Suprapubic skin (tissue), 3 donors: ENCODE measurements around the gene COL12A1.

Source experiments
- CTCF ChIP-seq, 2 donors: fragments of 200-600 bp in 1 of 2; fragments of 450-650 bp in 1 of 2; sonication (generic) in 1 of 2; IDR thresholded peaks; one replicate each; pipeline ENCODE4 v1.5.1; 2016 to 2019; ENCODE audit warnings: antibody characterized with exemption in 2 of 2, mild to moderate bottlenecking in 1 of 2, moderate library complexity in 1 of 2
- POLR2A ChIP-seq, 2 donors: fragments of 450-650 bp; IDR thresholded peaks; one replicate each; pipeline ENCODE4 v1.6.1; 2017; ENCODE audit warnings: antibody characterized with exemption in 2 of 2, mild to moderate bottlenecking in 2 of 2, moderate library complexity in 2 of 2

- TF ChIP-seq POLR2A (IDR thresholded peaks at IDR 0.05) (no peak), CTCF (IDR thresholded peaks at IDR 0.05) (peak; percentile 76)
These were observed 2.7 kb upstream of the COL12A1 start for GRCh38 chr6:75208298-75209183.
